ENCODE results near the gene ANGEL1.

The ANGEL1 gene

GRCh38 chr14:76846331-76847047 lies 33.8 kb upstream of the ANGEL1 start:
- TF ChIP-seq, protein P1, sequence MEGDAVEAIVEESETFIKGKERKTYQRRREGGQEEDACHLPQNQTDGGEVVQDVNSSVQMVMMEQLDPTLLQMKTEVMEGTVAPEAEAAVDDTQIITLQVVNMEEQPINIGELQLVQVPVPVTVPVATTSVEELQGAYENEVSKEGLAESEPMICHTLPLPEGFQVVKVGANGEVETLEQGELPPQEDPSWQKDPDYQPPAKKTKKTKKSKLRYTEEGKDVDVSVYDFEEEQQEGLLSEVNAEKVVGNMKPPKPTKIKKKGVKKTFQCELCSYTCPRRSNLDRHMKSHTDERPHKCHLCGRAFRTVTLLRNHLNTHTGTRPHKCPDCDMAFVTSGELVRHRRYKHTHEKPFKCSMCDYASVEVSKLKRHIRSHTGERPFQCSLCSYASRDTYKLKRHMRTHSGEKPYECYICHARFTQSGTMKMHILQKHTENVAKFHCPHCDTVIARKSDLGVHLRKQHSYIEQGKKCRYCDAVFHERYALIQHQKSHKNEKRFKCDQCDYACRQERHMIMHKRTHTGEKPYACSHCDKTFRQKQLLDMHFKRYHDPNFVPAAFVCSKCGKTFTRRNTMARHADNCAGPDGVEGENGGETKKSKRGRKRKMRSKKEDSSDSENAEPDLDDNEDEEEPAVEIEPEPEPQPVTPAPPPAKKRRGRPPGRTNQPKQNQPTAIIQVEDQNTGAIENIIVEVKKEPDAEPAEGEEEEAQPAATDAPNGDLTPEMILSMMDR (IDR thresholded peaks at IDR 0.05; ENCODE audit: low read depth, low read length): no peak
- DNase-seq: no peak
- Histone ChIP-seq H3K36me3 (no peaks in the 10 kb centered on the region), H3K27ac (no peak overlapping the region), H3K27me3 (ENCODE audit: insufficient read depth, low read depth, severe bottlenecking) (no peaks in the 10 kb centered on the region), H3K4me3 (ENCODE audit: low read depth, low read length) (no peak overlapping the region), H3K9me3 (ENCODE audit: severe bottlenecking) (no peaks in the 10 kb centered on the region)

- no peak overlapping the region for H3K4me3 ChIP-seq (ENCODE audit: low read depth, low read length)
- TF ChIP-seq, protein P1 (IDR thresholded peaks at IDR 0.05; ENCODE audit: low read depth, low read length): no peak
- no peak overlapping the region for H3K27ac ChIP-seq
- no peaks in the 10 kb centered on the region for H3K9me3 ChIP-seq (ENCODE audit: severe bottlenecking)
- DNase-seq: no peak
- H3K27me3 ChIP-seq (ENCODE audit: insufficient read depth, low read depth, severe bottlenecking): no peaks in the 10 kb centered on the region
- no peaks in the 10 kb centered on the region for H3K36me3 ChIP-seq
Observed at GRCh38 chr14:76844223-76844622, 31.5 kb upstream of the ANGEL1 start.

GRCh38 chr14:76842414-76842813 lies 29.7 kb upstream of the ANGEL1 start:
- TF ChIP-seq, protein P1 (IDR thresholded peaks at IDR 0.05; ENCODE audit: low read depth, low read length): no peak
- H3K4me3 ChIP-seq (ENCODE audit: low read depth, low read length): no peak overlapping the region
- no peaks in the 10 kb centered on the region for H3K9me3 ChIP-seq (ENCODE audit: severe bottlenecking)
- DNase-seq: no peak
- H3K27me3 ChIP-seq (ENCODE audit: insufficient read depth, low read depth, severe bottlenecking): no peaks in the 10 kb centered on the region
- H3K27ac ChIP-seq: no peak overlapping the region
- no peaks in the 10 kb centered on the region for H3K36me3 ChIP-seq

DNA sequence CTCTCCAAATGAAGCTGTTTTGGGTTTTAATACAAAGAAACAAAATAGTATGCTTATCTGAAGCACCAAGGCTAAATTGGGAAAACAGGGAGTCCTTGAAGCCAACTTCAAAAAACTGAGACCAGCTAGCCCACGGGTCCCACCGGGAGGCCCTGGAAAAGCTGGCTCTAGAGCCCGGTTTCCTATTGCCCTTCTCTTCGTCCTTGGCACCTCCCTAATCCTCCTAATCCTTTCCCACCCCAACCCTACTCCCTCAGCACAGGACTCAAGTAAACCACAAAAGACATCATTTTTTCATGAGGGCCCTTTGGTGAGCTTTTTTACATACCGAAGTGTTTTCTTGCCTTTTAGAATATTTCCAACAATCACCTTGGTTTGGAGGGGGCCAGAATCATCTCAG lies 24.8 kb upstream of the ANGEL1 start:
- TF ChIP-seq, protein P1 (IDR thresholded peaks at IDR 0.05; ENCODE audit: low read depth, low read length): no peak
- Histone ChIP-seq H3K9me3 (ENCODE audit: severe bottlenecking) (no peaks in the 10 kb centered on the region), H3K4me3 (ENCODE audit: low read depth, low read length) (no peak overlapping the region), H3K36me3 (no peaks in the 10 kb centered on the region), H3K27ac (no peak overlapping the region), H3K27me3 (ENCODE audit: insufficient read depth, low read depth, severe bottlenecking) (no peaks in the 10 kb centered on the region)
- DNase-seq: peak; percentile 45

DNA sequence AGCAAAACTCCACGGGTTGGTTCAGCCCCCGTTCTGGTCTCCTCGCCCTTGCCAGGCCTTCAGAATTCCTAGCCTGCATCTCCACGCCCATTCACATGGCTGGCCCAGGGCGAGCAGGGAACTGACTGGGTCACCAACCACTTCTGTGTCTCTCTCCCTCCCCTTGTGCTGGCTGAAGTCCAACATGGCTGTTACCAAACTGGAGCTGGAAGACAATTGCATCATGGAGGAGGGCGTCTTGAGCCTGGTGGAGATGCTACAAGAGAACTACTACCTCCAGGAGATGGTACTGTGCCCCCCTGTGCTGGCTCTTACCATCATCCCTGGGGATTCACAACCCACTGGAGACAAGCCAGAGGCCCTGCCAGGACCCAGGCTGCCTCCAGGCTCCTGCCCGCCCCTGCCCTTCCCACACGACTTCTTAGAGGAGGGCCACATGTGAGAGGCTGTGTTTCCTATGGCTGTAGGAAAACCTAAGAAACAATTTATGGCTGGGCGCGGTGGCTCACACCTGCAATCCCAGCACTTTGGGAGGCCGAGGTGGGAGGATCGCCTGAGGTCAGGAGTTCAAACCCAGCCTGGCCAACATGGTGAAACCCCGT lies 23.4 kb upstream of the ANGEL1 start:
- Histone ChIP-seq H3K27me3 (ENCODE audit: insufficient read depth, low read depth, severe bottlenecking) (no peaks in the 10 kb centered on the region), H3K27ac (no peak overlapping the region), H3K4me3 (ENCODE audit: low read depth, low read length) (no peak overlapping the region), H3K36me3 (no peaks in the 10 kb centered on the region), H3K9me3 (ENCODE audit: severe bottlenecking) (no peaks in the 10 kb centered on the region)
- no peak for DNase-seq
- TF ChIP-seq, protein P1 (IDR thresholded peaks at IDR 0.05; ENCODE audit: low read depth, low read length): no peak
